ENCODE data around the gene TMTC1.

- TF ChIP-seq POLR2A (IDR thresholded peaks at IDR 0.05) (no peak), CTCF (IDR thresholded peaks at IDR 0.05) (no peak)
Measured at GRCh38 chr12:29695800-29696199, 87.9 kb downstream of the TMTC1 start.

Data from uterus (tissue), 2 donors.